NCI-H345 treated with DMSO at 0.1 percent for 48 hours (cell line): ENCODE measurements around the gene ARID4A.
"Not testable (repeated sequence)": the region's sequence is repeated elsewhere in the genome, so short reads cannot be mapped to it uniquely, and the experiment has no call there.

Source experiments
- DNase-seq: peaks from one replicate; lab custom pipeline; 2025; ENCODE audit not compliant: unreplicated experiment; lab: John Stamatoyannopoulos, UW

ARID4A gene

GRCh38 chr14:58298477-58299400, at the start of gene ARID4A:
Gene ARID4A, plus strand, starts transcription at chr14:58298555. Its CDS starts 1,300 bp downstream, at chr14:58299855.
- DNase-seq: no peak

- no peak for DNase-seq
These were observed 48.7 kb upstream of the ARID4A start for GRCh38 chr14:58249611-58250010.

- no peak for DNase-seq
These were observed 40.2 kb upstream of the ARID4A start for GRCh38 chr14:58258156-58258555.

- not testable (repeated sequence) for DNase-seq
These were observed 36.4 kb upstream of the ARID4A start for GRCh38 chr14:58262005-58262404.

GRCh38 chr14:58265401-58265800, 33.0 kb upstream of the ARID4A start:
- DNase-seq: no peak

- DNase-seq: no peak
These were observed 27.7 kb upstream of the ARID4A start for GRCh38 chr14:58270628-58271027.

- DNase-seq: no peak
These were observed 25.6 kb upstream of the ARID4A start for GRCh38 chr14:58272588-58273372.

GRCh38 chr14:58274881-58275280, 23.5 kb upstream of the ARID4A start:
- no peak for DNase-seq

GRCh38 chr14:58275527-58276190, 22.7 kb upstream of the ARID4A start:
- DNase-seq: no peak

GRCh38 chr14:58276208-58276607, 22.1 kb upstream of the ARID4A start:
- DNase-seq: no peak

- DNase-seq: no peak
These were observed 20.2 kb upstream of the ARID4A start for GRCh38 chr14:58278177-58278576.

GRCh38 chr14:58280954-58281787, 17.2 kb upstream of the ARID4A start:
- DNase-seq: no peak

- no peak for DNase-seq
These were observed 16.4 kb upstream of the ARID4A start for GRCh38 chr14:58281969-58282368.

- no peak for DNase-seq
These were observed 15.3 kb upstream of the ARID4A start for GRCh38 chr14:58282925-58283593.

- no peak for DNase-seq
These were observed 14.6 kb upstream of the ARID4A start for GRCh38 chr14:58283730-58284129.

GRCh38 chr14:58285132-58285531, 13.2 kb upstream of the ARID4A start:
- DNase-seq: no peak

GRCh38 chr14:58287607-58288042, 10.7 kb upstream of the ARID4A start:
- DNase-seq: no peak

GRCh38 chr14:58288106-58288792, 10.1 kb upstream of the ARID4A start:
- DNase-seq: no peak

- DNase-seq: no peak
These were observed 6.7 kb upstream of the ARID4A start for GRCh38 chr14:58291646-58292045.
